22Rv1 (cell line): ENCODE measurements around the gene C11orf58.

ENCODE experiments used
- ZFX ChIP-seq: fragments of 450-650 bp; IDR thresholded peaks from 2 replicates; pipeline ENCODE4 v1.6.1; 2017; ENCODE audit warnings: antibody characterized with exemption, borderline replicate concordance
- TF ChIP-seq, protein P1 (sequence below): fragments of 450-650 bp; IDR thresholded peaks from 2 replicates; pipeline ENCODE4 v1.5.1; 2017; ENCODE audit warnings: mild to moderate bottlenecking

DNA sequence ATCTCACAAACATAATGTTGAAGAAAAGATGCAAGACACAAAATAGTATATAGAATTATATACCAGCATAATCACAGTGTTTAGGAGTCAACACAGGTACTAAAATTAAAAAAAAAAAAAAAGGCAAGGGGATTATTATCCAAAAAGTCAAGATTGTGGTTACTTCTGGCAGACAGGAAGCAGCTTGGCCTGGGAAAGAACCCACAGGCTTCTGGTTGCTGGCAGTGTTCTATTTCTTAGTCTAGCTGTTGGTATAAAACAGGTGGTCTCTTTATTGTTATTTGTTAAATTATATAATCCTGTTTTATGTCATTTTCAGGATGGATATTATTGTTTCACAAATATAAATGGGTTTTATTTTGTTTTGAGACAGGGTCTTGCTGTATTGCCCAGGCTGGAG is 54.0 kb downstream of the C11orf58 start:
- TF ChIP-seq, protein P1, sequence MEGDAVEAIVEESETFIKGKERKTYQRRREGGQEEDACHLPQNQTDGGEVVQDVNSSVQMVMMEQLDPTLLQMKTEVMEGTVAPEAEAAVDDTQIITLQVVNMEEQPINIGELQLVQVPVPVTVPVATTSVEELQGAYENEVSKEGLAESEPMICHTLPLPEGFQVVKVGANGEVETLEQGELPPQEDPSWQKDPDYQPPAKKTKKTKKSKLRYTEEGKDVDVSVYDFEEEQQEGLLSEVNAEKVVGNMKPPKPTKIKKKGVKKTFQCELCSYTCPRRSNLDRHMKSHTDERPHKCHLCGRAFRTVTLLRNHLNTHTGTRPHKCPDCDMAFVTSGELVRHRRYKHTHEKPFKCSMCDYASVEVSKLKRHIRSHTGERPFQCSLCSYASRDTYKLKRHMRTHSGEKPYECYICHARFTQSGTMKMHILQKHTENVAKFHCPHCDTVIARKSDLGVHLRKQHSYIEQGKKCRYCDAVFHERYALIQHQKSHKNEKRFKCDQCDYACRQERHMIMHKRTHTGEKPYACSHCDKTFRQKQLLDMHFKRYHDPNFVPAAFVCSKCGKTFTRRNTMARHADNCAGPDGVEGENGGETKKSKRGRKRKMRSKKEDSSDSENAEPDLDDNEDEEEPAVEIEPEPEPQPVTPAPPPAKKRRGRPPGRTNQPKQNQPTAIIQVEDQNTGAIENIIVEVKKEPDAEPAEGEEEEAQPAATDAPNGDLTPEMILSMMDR, result no peak
- TF ChIP-seq ZFX, result no peak
